Transverse colon (tissue), 4 donors: ENCODE measurements around the gene DDX1. TPM values are rescaled to one million over a fixed set of nuclear protein-coding genes. Genes with fewer than 3 reads are reported as not detected.

ENCODE experiments used
- DNase-seq: peaks from one replicate; pipeline ENCODE4 v3.0.0-alpha.2; 2019
- H3K27ac ChIP-seq, 4 donors: fragments of 200-600 bp; sonication (generic); 2 replicates each; pipeline ENCODE4 v1.5.1; 2016 to 2018; ENCODE audit warnings: inconsistent platforms in 4 of 4
- H3K27me3 ChIP-seq: fragments of 200-600 bp; sonication (generic); 2 replicates; pipeline ENCODE4 v1.5.1; 2017; ENCODE audit warnings: inconsistent platforms
- H3K36me3 ChIP-seq, 4 donors: fragments of 200-600 bp; sonication (generic); 2 replicates each; pipeline ENCODE4 v1.5.1; 2017 to 2019; ENCODE audit warnings: inconsistent platforms in 4 of 4
- H3K4me1 ChIP-seq, 4 donors: fragments of 200-600 bp; sonication (generic); 2 replicates each; pipeline ENCODE4 v1.5.1; 2017 to 2020; ENCODE audit warnings: inconsistent platforms in 4 of 4
- H3K4me3 ChIP-seq, 4 donors: fragments of 200-600 bp; sonication (generic); 1 replicate in 1 of 4; 2 replicates in 3 of 4; pipeline versions ENCODE4 v1.5.1 to v1.6.1; 2017 to 2019; ENCODE audit warnings: inconsistent platforms in 4 of 4
- H3K9me3 ChIP-seq, 2 donors: fragments of 200-600 bp; sonication (generic); 2 replicates each; pipeline ENCODE4 v1.5.1; 2017 to 2019; ENCODE audit warnings: inconsistent platforms in 2 of 2
- EP300 ChIP-seq: sonication (generic); formaldehyde crosslinking; IDR thresholded peaks from one replicate; pipeline ENCODE4 v1.6.1; 2017; ENCODE audit warnings: antibody characterized with exemption, low read depth
- POLR2A ChIP-seq: fragments of 450-650 bp; IDR thresholded peaks from one replicate; pipeline ENCODE4 v1.6.1; 2016; ENCODE audit warnings: antibody characterized with exemption, mild to moderate bottlenecking, moderate library complexity
- POLR2AphosphoS5 ChIP-seq, 3 donors: sonication (generic); formaldehyde crosslinking; IDR thresholded peaks; one replicate each; pipeline ENCODE4 v1.6.1; 2016; ENCODE audit warnings: antibody characterized with exemption in 3 of 3
- WGBS, 2 donors: methylation state at CpG; one replicate each; pipeline ENCODE4 v1.1.5; 2018; ENCODE audit warnings: low coverage in 1 of 2; 5-methylcytosine and 5-hydroxymethylcytosine counted together
- in situ Hi-C, 4 donors: fragments of 200-750 bp; cut with MboI; loops; one replicate each; pipeline versions ENCODE4 v1.15.0 to v1.15.1; 2017; ENCODE audit warnings: low sequenced_read_pairs in 3 of 4, low pct_ligation_motif_present in 1 of 4, low pct_unique_long_range_greater_than_20kb in 1 of 4
- intact Hi-C: fragments of 100-400 bp; cut with DNase I; formaldehyde crosslinking; loops from one replicate; pipeline ENCODE4 v1.15.1; 2023; ENCODE audit warnings: low total_unique reads
- total RNA-seq, 4 donors: library from RNA; depleted of rRNA; stranded (reverse); fragments of >200 nt; gene quantifications; one replicate each; pipeline ENCODE4 v1.1.0, GENCODE V29; 2016
- TF ChIP-seq, protein P1 (sequence below), 5 experiments: fragments of 200-600 bp in 3 of 5; fragments of 450-650 bp in 2 of 5; sonication (generic) in 3 of 5; IDR thresholded peaks; 1 replicate in 2 of 5; 2 replicates in 3 of 5; pipeline ENCODE4 v1.5.1; 2016 to 2017; ENCODE audit warnings: antibody characterized with exemption in 5 of 5, inconsistent platforms in 3 of 5, mild to moderate bottlenecking in 2 of 5, moderate library complexity in 1 of 5

The DDX1 gene
- total RNA-seq, 4 donors from 2014 or later, result 18.3 to 61.1 (median 49.9) TPM

DNA sequence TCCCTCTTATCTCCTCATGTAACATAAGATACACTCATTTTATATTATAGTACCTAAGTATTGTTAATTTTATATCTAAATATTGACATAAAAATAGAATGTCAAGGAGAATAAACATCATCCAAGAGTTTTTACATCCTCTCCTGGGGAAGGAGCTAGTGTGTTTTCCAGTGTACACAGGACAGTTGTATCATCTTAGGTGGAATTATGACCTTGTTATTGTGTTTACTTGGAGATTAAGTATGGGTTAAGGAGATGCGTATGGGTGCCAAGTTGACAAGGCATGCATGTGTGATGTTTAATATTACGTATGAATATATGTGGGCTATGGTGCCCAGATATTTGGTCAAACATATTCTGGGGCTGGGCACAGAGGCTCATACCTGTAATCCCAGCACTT lies 11.2 kb upstream of the DDX1 start:
- no peak for DNase-seq
- H3K9me3 ChIP-seq, result no peaks in the 10 kb centered on the region
- no peaks in the 10 kb centered on the region for H3K36me3 ChIP-seq
- intact Hi-C loops (no loop called here), in situ Hi-C loops (no loop called here)
- H3K4me1 ChIP-seq, result no peaks in the 10 kb centered on the region
- no peak overlapping the region for H3K27ac ChIP-seq
- H3K27me3 ChIP-seq, result no peaks in the 10 kb centered on the region
- no peak overlapping the region for H3K4me3 ChIP-seq
- 62 to 73% methylated on average over 2 of the region's 2 CpGs for WGBS, 2 donors
- TF ChIP-seq, protein P1, sequence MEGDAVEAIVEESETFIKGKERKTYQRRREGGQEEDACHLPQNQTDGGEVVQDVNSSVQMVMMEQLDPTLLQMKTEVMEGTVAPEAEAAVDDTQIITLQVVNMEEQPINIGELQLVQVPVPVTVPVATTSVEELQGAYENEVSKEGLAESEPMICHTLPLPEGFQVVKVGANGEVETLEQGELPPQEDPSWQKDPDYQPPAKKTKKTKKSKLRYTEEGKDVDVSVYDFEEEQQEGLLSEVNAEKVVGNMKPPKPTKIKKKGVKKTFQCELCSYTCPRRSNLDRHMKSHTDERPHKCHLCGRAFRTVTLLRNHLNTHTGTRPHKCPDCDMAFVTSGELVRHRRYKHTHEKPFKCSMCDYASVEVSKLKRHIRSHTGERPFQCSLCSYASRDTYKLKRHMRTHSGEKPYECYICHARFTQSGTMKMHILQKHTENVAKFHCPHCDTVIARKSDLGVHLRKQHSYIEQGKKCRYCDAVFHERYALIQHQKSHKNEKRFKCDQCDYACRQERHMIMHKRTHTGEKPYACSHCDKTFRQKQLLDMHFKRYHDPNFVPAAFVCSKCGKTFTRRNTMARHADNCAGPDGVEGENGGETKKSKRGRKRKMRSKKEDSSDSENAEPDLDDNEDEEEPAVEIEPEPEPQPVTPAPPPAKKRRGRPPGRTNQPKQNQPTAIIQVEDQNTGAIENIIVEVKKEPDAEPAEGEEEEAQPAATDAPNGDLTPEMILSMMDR (IDR thresholded peaks at IDR 0.05), result no peak
- TF ChIP-seq EP300 (no peak), POLR2AphosphoS5 (IDR thresholded peaks at IDR 0.05) (no peak), POLR2A (no peak)

DNA sequence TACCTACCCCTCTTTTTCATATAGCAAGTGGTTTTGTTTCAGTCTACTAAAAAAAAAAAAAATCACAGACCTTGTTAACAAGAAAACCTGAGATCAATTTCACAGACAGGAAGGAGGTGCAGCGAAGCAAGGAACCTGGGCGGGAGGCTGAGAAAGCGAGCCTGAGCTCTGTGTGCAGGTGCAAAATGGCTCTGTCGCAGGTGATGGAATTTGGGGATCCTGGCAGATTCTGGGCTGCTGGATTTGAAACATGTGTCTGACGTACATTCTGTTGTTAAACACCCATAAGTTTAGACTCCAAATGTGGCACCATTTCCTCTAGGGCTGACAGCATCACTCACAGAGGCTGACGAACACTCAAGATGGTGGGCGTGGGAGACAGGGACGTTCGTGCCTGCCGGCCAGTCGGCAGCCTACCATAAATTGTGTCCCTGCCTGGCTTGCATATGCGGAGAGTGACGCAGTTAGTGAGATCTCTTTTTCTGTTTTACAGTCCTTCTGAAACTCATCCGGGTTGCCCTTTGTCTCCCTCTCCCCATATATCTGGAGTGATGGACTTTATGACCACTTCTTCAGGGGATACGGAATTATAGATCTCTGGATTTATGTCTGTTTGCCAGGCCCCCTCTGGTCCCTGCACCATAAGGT lies 8.8 kb upstream of the DDX1 start:
- intact Hi-C loops, result no loop called here
- no peak overlapping the region for H3K4me3 ChIP-seq
- no peaks in the 10 kb centered on the region for H3K4me1 ChIP-seq
- H3K27ac ChIP-seq, result no peak overlapping the region
- 72 to 81% methylated on average over 5 to 15 of the region's 15 CpGs for WGBS, 2 donors
- DNase-seq, result no peak
- in situ Hi-C loops, result no loop called here
- no peaks in the 10 kb centered on the region for H3K36me3 ChIP-seq
- no peaks in the 10 kb centered on the region for H3K27me3 ChIP-seq
- TF ChIP-seq, protein P1 (IDR thresholded peaks at IDR 0.05), result no peak
- no peaks in the 10 kb centered on the region for H3K9me3 ChIP-seq

DNA sequence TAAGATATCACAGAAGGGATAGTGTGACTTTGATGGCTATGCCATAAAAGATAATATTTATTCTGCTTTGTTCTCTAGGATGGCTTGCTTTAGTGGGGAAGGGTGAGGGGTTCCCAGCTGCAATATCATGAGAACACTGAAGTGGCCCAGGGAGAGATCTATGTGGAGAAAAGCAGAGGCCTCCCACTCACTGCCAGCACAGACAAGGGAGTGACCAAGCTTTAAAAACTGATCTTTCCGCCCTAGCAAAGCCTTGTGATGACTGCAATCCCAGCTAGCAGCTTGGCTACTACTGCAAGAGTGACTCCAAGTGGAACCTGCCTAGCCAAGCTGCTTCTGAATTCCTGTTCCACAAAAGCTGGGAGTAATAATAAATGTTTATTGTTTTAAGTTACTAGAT lies 7.8 kb upstream of the DDX1 start:
- H3K36me3 ChIP-seq, result no peaks in the 10 kb centered on the region
- intact Hi-C loops, result no loop called here
- no peak for DNase-seq
- no peak overlapping the region for H3K4me3 ChIP-seq
- H3K9me3 ChIP-seq, result no peaks in the 10 kb centered on the region
- in situ Hi-C loops, result no loop called here
- WGBS, 2 donors, result 77% methylated on average over 1 of the region's 1 CpG; no CpG with 5 or more reads in 1 of the 2 donors
- no peaks in the 10 kb centered on the region for H3K4me1 ChIP-seq
- TF ChIP-seq EP300 (no peak), POLR2A (no peak), POLR2AphosphoS5 (IDR thresholded peaks at IDR 0.05) (no peak)
- TF ChIP-seq, protein P1 (IDR thresholded peaks at IDR 0.05), result no peak
- H3K27ac ChIP-seq, result no peak overlapping the region
- H3K27me3 ChIP-seq, result no peaks in the 10 kb centered on the region

DNA sequence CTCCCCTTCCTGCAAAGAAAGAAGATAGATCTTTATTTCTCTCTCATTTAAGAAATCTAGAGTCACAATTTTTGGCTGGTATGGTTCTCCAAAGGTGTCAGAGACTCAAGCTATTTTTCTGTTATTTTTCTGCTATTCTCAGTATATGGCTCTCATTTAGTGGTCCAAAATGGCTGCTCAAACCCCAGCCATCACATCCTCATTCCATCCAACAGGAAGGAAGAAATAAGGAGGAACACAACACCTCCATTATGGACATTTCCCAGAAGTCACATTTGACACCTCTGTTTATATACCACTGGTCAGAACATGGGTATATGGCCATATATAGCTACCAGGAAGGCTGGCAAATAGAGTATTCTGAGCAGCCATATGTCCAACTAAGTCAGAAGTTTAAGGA lies 7.4 kb upstream of the DDX1 start:
- intact Hi-C loops (no loop called here), in situ Hi-C loops (no loop called here)
- Histone ChIP-seq H3K4me1 (no peaks in the 10 kb centered on the region), H3K9me3 (no peaks in the 10 kb centered on the region), H3K36me3 (no peaks in the 10 kb centered on the region), H3K27me3 (no peaks in the 10 kb centered on the region), H3K27ac (no peak overlapping the region), H3K4me3 (no peak overlapping the region)
- no peak for TF ChIP-seq EP300
- TF ChIP-seq POLR2AphosphoS5 (IDR thresholded peaks at IDR 0.05), result no peak
- TF ChIP-seq, protein P1 (IDR thresholded peaks at IDR 0.05), result no peak
- no peak for TF ChIP-seq POLR2A
- no peak for DNase-seq
